ENCODE data around the gene GNAZ.

The GNAZ gene

GRCh38 chr22:23064381-23065068, 5.8 kb upstream of the GNAZ start:
- no peak for DNase-seq (ENCODE audit: low read depth)

- DNase-seq (ENCODE audit: low read depth), result no peak
These were observed 5.3 kb upstream of the GNAZ start for GRCh38 chr22:23065069-23065451.

- no peak for DNase-seq (ENCODE audit: low read depth)
These were observed 4.7 kb upstream of the GNAZ start for GRCh38 chr22:23065495-23066122.

- no peak for DNase-seq (ENCODE audit: low read depth)
These were observed 3.9 kb upstream of the GNAZ start for GRCh38 chr22:23066200-23067022.

- DNase-seq (ENCODE audit: low read depth), result no peak
These were observed 3.2 kb upstream of the GNAZ start for GRCh38 chr22:23067023-23067650.

GRCh38 chr22:23067691-23068090, 2.6 kb upstream of the GNAZ start:
- DNase-seq (ENCODE audit: low read depth), result no peak

GRCh38 chr22:23068096-23068831, 2.1 kb upstream of the GNAZ start:
- DNase-seq (ENCODE audit: low read depth), result no peak

- no peak for DNase-seq (ENCODE audit: low read depth)
These were observed 1.4 kb upstream of the GNAZ start for GRCh38 chr22:23068832-23069385.

GRCh38 chr22:23069502-23070357, 589 bp upstream of the GNAZ start:
- DNase-seq (ENCODE audit: low read depth), result peak; percentile 83

- DNase-seq (ENCODE audit: low read depth), result no peak
These were observed 1.1 kb downstream of the GNAZ start for GRCh38 chr22:23071230-23072076.

GRCh38 chr22:23072077-23072910, 2.0 kb downstream of the GNAZ start:
- no peak for DNase-seq (ENCODE audit: low read depth)

- DNase-seq (ENCODE audit: low read depth), result no peak
These were observed 2.7 kb downstream of the GNAZ start for GRCh38 chr22:23072911-23073491.

- DNase-seq (ENCODE audit: low read depth), result no peak
These were observed 3.4 kb downstream of the GNAZ start for GRCh38 chr22:23073526-23074229.

- DNase-seq (ENCODE audit: low read depth), result no peak
These were observed 4.1 kb downstream of the GNAZ start for GRCh38 chr22:23074451-23074850.

- DNase-seq (ENCODE audit: low read depth), result no peak
These were observed 4.7 kb downstream of the GNAZ start for GRCh38 chr22:23075050-23075449.

- no peak for DNase-seq (ENCODE audit: low read depth)
These were observed 5.4 kb downstream of the GNAZ start for GRCh38 chr22:23075525-23076216.
